CD4-positive, alpha-beta T cell treated with Interleukin-15 for 4 hours (primary cell): ENCODE data around the gene DNMT3A.

Experiments used
- DNase-seq: peaks from one replicate; pipeline ENCODE4 v3.0.0-alpha.2; 2020; ENCODE audit warnings: low spot score

Gene DNMT3A

GRCh38 chr2:25257032-25257552, 84.6 kb downstream of the DNMT3A start:
- no peak for DNase-seq

DNA sequence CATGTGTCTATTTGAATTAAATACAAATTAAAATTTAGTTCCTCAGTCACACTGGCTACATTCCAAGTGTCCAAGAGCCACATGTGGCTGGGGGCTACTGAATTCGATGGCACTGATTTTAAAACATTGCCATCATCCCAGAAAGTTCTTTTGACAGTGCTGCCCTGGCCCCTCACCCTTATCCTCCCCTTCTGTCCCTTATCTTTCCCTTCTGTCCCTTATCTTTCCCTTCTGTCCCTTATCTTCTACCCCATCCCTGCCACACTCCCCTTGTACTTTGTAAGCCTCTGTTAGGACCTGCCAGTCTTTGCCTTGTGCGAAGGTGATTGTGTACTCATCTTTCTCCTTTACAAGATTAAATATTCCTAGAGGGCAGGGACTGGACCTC, 85.2 kb downstream of the DNMT3A start:
- DNase-seq, result no peak

DNA sequence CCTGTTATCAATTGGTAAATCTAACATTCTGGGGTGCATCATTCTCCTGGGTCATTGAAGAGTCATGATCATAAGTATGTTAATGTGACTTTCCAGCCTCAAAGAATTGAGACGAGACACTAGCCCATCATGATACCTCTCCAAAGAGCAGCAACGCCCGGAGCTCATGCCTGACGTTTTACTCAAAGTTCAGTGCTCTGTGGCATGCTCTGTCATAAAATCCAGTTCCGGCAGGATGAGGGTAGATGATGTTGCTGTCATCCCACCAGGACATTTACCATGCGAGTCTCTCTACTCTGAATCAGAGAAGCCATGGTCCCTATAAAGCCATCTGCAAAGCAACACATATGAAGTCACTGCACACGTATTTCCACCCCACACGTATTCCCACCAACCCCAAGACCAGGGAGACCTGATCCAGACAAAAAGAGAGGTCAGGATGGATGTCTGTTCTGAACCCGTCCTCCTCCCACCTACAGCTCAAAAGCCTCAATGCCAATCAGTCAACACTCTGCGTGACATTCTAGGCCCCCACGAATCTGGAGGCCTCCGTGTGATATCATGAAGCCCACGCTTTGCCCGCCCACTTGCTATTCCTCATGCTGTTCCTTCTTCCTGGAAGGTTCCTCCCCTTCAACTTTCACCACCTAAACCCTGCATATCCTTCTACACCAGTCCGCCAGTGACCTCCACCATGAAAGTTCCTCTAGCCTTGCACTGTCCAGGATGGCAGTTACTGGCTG, 85.8 kb downstream of the DNMT3A start:
- DNase-seq, result no peak

DNA sequence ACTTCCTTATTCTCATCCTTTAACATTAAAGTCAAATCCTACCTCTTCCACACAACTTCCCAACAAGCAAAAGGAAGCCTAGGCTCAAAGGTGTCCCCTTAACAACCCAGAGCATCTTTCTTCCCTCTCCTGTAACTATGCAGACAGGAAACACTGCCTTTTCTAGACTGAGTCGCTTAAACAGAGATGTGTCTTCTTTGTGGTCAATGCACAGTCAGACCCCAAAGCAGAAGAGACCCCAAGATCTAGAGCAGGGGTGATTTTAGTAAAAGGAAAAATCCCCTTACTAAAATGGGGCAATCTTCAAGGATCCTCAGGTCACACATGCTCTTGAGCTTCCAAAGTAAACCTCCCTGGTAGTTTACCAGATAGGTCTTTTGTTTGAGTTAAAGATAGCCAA, 86.8 kb downstream of the DNMT3A start:
- no peak for DNase-seq

- DNase-seq, result no peak
Measured at GRCh38 chr2:25253153-25253626, 88.5 kb downstream of the DNMT3A start.

GRCh38 chr2:25252291-25253152, 89.2 kb downstream of the DNMT3A start:
- DNase-seq, result peak; percentile 35

GRCh38 chr2:25251422-25252273, 90.1 kb downstream of the DNMT3A start:
- DNase-seq, result no peak

- DNase-seq, result no peak
Measured at GRCh38 chr2:25251071-25251421, 90.7 kb downstream of the DNMT3A start.

DNA sequence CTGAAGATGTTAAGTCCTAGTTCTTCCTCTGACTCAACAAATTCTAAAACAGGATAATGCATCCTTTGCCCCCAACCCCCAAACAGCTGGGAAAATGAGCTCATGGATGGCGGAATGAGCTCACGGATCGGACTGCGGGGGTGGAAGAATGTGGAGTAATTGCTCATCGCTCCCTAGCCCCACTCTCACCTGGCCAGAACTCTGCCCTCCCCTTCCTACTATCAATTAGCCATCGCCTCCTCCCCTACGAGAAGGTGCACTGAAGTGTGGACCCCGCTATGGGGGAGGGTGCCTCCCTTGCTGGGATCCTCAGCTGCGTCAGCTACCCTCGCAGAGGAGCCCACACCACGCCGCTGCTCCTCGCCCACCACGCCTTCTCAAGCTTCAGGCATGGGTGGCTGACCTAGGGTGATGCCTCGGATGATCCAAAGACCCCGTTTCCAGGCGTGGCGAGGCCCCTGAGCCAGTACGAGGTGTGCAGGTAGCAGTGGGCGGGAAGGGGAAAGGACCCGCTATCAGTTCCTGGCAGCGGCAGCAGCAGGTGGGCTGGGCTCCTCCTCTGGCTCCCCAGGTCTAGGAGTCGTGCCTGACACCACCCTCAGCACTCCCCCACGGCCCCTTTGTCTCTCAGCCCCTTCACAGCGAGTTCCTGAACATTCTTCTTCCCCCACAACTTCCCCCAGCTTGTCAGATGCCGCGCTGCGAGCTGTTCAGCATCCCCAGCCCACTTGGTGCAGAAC, 91.2 kb downstream of the DNMT3A start:
- no peak for DNase-seq

DNA sequence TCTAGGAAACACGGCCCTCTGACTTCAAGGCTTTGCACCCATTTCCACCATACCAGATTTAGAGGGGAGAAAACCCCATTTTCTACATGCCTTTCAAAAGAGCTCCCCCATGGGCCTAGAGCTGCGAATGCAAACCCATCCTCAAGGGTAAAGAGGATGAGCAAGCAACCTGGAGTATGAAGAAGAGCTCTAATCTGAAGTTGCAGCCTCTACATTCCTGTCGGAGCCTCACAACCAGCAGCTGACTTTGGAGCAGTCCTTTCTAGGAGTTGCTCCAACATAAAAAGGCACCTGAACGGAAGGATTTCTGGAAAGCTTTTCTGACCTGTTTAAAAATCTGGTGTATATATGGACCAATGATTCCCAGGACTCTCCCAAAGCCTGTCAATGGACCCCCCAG, 91.9 kb downstream of the DNMT3A start:
- no peak for DNase-seq

DNA sequence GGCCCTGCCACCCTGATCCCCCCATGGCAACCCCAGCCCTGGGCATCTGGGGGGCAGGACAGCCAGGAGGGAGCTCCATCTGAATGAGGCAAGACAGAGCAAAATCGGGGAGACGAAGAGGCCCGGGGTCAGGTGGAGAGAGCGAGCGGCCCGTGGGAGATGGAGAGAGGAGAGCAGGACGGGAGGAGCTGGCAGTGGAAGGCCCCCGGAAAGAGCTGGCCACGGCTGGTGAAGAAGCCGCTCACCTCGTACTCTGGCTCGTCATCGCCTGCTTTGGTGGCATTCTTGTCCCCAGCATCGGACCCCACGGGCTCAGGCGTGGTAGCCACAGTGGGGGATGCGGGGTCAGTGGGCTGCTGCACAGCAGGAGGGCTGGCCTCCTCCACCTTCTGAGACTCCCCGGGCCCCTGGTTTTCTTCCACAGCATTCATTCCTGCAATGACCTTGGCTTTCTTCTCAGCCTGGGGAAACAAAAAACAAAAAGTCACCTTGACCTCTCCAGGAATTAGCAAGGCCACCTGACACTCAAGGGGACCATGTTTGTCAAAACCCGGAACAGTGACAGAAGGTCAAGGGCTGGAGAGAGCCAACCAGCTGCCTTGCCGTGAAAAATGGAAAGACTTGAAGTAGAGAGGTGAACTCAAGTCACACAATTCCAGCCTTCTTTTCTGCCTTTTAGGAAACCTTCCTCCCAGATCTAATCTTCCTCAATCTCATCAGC, 93.8 kb downstream of the DNMT3A start:
- DNase-seq, result no peak

DNA sequence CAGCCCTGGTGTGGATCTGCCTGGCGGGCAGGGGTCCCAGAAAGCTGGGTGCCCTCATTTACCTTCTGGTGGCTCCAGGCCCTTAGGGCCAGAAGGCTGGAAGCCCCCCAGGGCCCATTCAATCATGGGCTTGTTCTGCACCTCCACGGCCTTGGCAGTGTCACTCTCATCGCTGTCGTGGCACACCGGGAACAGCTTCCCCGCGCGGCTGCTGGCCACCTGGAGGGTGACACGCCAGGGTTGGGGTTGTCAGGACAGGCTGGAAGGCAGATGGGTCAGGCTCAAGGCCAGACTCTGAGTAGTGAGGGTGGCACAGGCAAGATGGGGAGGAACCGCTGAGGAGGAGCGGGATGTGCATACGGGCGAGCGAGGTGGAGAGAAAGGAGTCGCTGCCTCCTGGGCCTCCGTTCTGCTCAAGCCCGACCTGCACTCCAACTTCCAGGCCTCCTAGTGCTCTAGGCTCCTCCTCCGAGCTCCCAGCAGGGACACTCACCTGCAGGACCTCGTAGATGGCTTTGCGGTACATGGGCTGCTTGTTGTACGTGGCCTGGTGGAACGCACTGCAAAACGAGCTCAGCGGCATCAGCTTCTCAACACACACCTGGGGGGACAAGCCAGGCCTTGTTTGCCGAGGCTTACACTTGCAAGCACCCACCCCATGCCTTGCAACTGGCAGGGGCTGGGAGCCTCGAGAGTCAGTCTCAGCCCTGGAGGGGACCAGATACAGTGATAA, 95.0 kb downstream of the DNMT3A start:
- DNase-seq, result no peak

- DNase-seq, result no peak
Measured at GRCh38 chr2:25246001-25246400, 95.7 kb downstream of the DNMT3A start.

- DNase-seq, result no peak
Measured at GRCh38 chr2:25245141-25245540, 96.6 kb downstream of the DNMT3A start.

- DNase-seq, result no peak
Measured at GRCh38 chr2:25243995-25244394, 97.7 kb downstream of the DNMT3A start.

DNA sequence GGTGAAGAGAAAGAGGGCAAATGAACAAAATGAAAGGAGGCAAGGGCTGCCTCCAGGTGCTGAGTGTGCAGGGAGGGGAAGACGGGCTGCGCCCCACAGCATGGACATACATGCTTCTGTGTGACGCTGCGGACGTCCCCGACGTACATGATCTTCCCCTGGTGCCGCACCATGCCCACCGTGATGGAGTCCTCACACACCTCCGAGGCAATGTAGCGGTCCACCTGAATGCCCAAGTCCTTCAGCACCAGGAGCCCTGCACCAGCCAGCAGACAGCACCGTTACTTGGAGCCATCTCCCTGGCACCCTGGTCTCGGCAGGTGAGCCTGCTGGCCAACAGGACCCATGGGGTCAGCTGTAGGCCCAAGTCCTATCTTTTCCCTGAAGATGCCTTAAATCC, 100.3 kb downstream of the DNMT3A start:
- DNase-seq, result no peak

GRCh38 chr2:25240636-25241035, 101.1 kb downstream of the DNMT3A start:
- DNase-seq, result no peak

DNA sequence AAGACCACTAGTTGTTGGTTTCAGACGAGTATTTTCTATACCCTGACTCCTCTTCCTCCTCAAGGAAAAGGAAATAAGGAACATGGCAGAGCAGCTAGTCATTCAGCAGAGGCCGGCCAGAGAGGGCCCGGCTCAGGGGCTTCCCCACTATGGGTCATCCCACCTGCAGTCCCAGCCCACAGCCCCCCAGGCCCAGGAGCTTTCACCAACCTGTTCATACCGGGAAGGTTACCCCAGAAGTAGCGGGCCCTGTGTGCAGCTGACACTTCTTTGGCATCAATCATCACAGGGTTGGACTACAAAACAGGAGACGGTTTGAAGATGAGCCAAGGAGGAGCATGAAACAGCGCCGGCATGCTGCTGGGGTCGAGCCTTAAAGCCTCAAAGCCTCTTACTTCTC, 102.8 kb downstream of the DNMT3A start:
- DNase-seq, result no peak

GRCh38 chr2:25237764-25238163, 104.0 kb downstream of the DNMT3A start:
- no peak for DNase-seq

GRCh38 chr2:25236736-25237135, 105.0 kb downstream of the DNMT3A start:
- no peak for DNase-seq
